Ureter (tissue), 1 donor: ENCODE results near the gene LYSMD3. TPM values are rescaled to one million over a fixed set of nuclear protein-coding genes. Genes with fewer than 3 reads are reported as not detected.

Source experiments
- DNase-seq: peaks from one replicate; pipeline ENCODE4 v3.0.0-alpha.2; 2020; ENCODE audit warnings: low spot score
- total RNA-seq: library from RNA; stranded (reverse); gene quantifications from one replicate; pipeline ENCODE4 v1.2.4, GENCODE V29; 2023
- donor health status: DM: yes; HTN: yes; CAD: no.

LYSMD3 gene
- total RNA-seq, 1 donor from 2014 or later: 15.1 TPM

DNA sequence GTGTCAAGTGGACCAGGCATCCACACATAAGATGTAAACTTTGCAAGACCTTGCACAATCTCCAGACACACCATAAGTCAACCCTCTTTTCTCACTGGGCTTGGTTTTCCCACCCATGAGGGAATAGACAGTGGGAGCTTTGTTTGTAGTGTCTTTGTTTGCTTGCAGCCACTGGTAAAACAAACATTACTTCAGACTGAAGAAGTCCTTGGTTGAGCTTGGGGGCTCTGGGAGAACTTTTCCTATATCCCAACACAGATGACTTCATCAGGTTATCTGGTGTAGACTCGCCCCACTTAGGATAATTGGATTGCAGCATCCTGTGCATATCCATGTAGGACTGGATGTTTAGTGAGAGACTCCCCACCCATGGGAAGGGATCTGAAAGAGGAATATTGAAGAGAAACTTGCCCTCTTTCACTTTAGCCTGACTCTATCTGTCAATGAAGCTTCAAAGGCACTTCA, 17.7 kb upstream of the LYSMD3 start:
- no peak for DNase-seq

- no peak for DNase-seq
These were observed 16.9 kb upstream of the LYSMD3 start for GRCh38 chr5:90546216-90546837.

DNA sequence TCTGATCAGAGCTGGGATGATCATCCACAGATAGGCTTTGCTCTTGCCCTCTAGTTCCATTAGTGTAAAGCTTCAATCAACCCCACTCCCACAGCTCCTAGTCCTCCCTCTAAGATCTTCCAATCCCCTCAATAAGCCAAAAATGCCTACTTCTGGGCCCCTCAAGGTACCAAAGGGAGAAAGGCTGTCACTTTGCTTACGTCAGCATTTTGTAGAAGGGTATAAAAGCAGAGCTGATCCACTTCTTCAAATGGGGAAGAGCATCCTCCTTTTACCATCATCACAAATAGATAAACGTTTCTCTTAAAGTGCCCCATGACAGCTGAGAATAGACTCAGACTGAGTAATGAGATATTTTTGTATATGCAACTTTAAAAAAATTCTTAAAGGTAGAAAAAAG, 16.1 kb upstream of the LYSMD3 start:
- DNase-seq: no peak

- DNase-seq: no peak
These were observed 13.6 kb upstream of the LYSMD3 start for GRCh38 chr5:90542827-90543519.

DNA sequence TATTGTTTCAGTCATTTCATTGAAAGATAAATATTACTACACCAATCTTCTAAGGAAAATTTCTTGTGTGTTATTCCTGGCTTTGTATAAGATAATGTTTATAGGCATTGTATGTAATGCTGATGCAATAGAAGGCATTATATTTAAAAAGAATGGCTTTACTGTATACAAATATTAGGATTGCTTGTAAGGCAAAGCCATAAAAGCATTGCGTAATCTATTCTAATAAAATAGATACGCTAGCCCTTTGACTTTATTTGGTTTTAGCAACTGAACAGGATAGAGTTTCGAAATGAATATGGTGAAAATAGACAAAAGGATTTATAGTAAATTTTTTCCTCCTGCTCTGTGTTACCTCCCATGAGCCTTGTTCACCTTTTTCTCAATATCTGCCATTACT, 5.5 kb upstream of the LYSMD3 start:
- DNase-seq: no peak

- no peak for DNase-seq
These were observed 4.4 kb upstream of the LYSMD3 start for GRCh38 chr5:90533794-90534193.

- no peak for DNase-seq
These were observed 1.5 kb upstream of the LYSMD3 start for GRCh38 chr5:90530736-90531487.

DNA sequence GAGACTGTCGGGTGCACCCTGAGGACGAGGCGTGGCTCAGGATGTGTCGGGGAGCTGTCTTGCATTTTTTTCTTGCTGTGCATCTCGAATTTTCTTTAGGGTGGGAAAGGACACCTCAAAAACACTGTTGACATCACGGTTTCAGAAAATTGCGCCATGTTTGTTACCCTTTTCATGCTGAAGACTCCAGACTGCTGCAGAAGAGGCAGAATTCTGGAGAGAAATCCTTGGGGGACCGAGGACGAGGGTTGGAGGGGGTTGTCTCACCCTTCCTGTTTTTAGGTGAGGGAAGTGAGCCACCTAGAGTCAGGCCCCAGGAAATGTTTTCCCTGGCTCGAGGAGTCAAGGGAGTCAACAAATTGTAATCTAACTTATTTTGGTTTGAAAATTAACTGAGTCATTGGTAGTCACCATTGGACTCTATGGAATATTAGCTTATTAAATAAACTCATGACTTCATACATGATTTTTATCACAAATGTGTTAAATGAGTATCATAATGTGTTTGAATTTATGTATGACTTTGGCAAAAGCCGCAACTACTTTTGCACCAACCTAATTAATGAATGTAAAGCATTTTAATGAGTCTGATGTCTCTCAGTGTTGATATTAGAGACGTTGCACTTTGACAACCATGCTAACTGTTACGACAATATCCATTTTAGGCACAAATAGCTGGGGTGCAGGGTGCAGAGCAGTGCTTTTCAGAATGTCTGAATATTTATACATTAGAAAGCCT, 724 bp upstream of the LYSMD3 start:
- DNase-seq: peak; percentile 78

- no peak for DNase-seq
These were observed 687 bp downstream of the LYSMD3 start for GRCh38 chr5:90528601-90529193.

- no peak for DNase-seq
These were observed 10.3 kb downstream of the LYSMD3 start for GRCh38 chr5:90519081-90519480.

- DNase-seq: no peak
These were observed 10.7 kb downstream of the LYSMD3 start for GRCh38 chr5:90518661-90519060.

DNA sequence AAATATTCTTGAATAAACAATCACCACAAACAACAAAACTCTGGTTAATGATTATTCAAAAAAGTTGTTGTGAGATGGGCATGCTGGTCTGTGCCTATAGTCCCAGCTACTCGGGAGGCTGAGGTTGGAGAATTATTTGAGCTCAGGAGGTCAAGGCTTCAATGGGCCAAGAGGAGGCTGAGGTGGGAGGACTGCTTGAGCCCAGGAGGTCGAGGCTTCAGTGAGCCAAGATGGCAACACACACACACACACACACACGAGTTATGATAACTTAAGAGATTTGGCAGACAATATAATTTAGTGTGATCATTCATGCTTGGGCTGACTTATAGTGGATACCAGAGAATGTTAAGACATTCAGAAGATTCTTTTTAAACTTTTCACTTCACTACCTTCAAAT, 14.9 kb downstream of the LYSMD3 start:
- DNase-seq: no peak

- no peak for DNase-seq
These were observed 18.9 kb downstream of the LYSMD3 start for GRCh38 chr5:90510438-90510837.

DNA sequence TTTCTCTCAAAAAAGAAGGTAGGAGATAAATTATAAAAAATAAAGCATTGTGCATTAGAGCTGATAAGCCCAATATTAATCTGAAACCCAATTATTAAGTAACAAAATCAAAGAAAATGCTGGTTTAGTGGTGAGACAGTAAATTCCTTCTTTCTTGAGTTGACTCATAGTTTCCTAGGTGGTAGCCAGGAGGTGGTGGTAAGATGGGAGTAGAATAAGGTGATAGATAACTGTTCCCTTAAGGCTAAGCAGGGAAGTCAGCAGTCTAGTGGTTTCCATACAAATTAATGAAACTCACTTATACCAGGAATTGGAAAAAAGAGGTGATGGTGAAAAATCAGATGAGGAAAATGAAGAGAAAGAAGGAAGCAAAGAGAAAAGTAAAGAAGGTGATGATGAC, 23.2 kb downstream of the LYSMD3 start:
- DNase-seq: no peak

GRCh38 chr5:90504743-90505142, 24.6 kb downstream of the LYSMD3 start:
- no peak for DNase-seq

DNA sequence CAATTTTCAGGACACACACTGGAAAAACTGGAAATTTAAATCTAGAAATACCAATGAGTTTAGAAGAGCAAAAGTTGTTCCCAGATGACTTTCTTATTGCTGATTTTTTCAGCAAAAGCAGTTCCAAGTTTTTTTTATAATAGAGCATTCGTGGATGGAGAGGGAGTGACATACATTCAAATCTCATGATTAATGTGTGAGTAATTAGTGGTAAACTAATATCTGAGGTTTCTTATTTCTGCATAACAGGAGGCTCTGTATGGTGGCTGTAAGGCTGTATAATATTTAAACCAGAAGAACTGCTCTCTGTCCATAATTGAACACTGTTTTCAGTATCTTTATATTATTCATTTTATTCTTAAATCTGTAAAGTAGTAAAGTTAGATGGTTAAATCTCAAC, 25.8 kb downstream of the LYSMD3 start:
- no peak for DNase-seq

- no peak for DNase-seq
These were observed 34.2 kb downstream of the LYSMD3 start for GRCh38 chr5:90495146-90495545.

GRCh38 chr5:90494043-90494442, 35.3 kb downstream of the LYSMD3 start:
- no peak for DNase-seq

DNA sequence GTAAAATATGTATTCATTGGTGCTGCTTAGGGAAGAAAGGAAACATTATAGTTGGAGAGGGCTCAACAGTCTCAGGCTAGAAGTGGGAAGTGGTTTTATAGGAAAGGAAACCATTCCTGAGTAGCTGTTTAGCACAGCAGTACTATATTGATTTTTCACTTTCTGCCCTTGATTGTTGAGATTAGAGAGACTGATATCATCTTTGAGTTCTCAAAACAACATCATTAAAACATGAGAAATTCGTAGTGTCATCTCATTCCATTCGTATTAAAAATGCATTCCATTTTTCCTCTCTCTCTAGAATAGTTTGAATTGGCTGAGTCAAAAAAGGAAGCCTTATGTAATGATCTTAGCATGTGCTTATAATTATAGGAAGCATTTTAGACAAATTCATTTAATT, 40.6 kb downstream of the LYSMD3 start:
- no peak for DNase-seq

DNA sequence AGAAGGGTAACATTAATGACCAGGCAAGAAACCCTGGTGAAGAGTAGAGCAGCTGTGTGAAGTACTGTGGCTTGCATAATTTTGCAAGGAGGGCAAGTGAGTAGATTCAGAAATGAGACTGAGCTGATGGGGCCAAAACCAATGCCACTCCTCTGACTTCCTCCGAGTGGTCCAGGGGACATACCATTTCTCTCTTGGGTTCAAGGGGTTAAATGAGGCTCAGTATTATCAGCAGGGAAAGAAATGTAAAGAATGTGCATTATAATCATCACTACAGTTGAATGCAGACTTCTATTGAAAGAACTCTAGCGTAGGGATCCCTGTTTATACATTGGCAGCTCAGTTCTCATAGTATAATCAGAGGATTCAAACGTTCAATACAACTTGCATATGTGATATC, 44.8 kb downstream of the LYSMD3 start:
- DNase-seq: no peak

GRCh38 chr5:90483206-90483605, 46.2 kb downstream of the LYSMD3 start:
- no peak for DNase-seq

DNA sequence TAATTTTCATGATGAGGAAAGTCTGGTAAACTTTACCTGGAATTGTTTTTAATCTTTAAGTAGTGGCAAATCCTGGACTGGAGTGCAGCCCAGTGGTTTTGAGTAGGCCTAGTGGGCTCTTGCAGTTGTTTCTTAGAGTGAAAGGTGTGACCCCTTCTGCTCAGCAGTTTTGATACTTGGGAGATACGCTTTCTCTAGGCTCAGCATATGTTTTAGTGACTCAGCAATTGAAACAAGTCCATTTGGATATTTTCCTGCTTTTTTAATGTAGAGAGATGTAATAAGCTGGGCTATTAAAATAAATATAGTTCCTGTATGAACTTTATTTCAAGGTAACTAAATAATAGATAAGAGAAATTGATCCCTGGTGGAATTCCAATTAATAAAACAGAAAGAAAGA, 48.7 kb downstream of the LYSMD3 start:
- no peak for DNase-seq
